Measurements from ENCODE around the gene GIGYF2. TPM values are rescaled to one million over a fixed set of nuclear protein-coding genes. Genes with fewer than 3 reads are reported as not detected.

GIGYF2 gene
- total and polyA plus RNA-seq, 8 donors = 17.4 to 50.9 (median 41.0) TPM

- Histone ChIP-seq H3K4me3 (no peak overlapping the region), H3K27me3 (no peaks in the 10 kb centered on the region), H3K36me3 (no peaks in the 10 kb centered on the region), H3K27ac (no peak overlapping the region), H3K4me1 (peaks cover 0 to 10% (median 6%) of the 10 kb centered on the region in 3 donors), H3K9me3 (no peaks in the 10 kb centered on the region)
- FAIRE-seq (no peak), DNase-seq (no peak), ATAC-seq (no peak)
- intact Hi-C loops (cut with DNase I) = no loop called here
- WGBS, 2 donors = 91 to 94% methylated on average over 9 of the region's 9 CpGs
- TF ChIP-seq CTCF (IDR thresholded peaks at IDR 0.05) = no peak
Measured at GRCh38 chr2:232894251-232894650, 197.1 kb downstream of the GIGYF2 start.

- H3K4me1 ChIP-seq = peaks cover 0 to 10% (median 6%) of the 10 kb centered on the region in 3 donors
- no peak overlapping the region for H3K27ac ChIP-seq
- no peak for DNase-seq
- H3K36me3 ChIP-seq = no peaks in the 10 kb centered on the region
- H3K4me3 ChIP-seq = no peak overlapping the region
- no peak for FAIRE-seq
- intact Hi-C loops (cut with DNase I) = no loop called here
- no peaks in the 10 kb centered on the region for H3K27me3 ChIP-seq
- 87 to 89% methylated on average over 19 of the region's 19 CpGs for WGBS, 2 donors
- no peaks in the 10 kb centered on the region for H3K9me3 ChIP-seq
- TF ChIP-seq CTCF (IDR thresholded peaks at IDR 0.05) = no peak
- no peak for ATAC-seq
Measured at GRCh38 chr2:232894746-232895145, 197.6 kb downstream of the GIGYF2 start.

GRCh38 chr2:232896111-232896510 is 199.0 kb downstream of the GIGYF2 start:
- Histone ChIP-seq H3K27me3 (no peaks in the 10 kb centered on the region), H3K4me3 (no peak overlapping the region), H3K27ac (no peak overlapping the region), H3K36me3 (no peaks in the 10 kb centered on the region), H3K9me3 (no peaks in the 10 kb centered on the region), H3K4me1 (peaks cover 0 to 6% (median 6%) of the 10 kb centered on the region in 3 donors)
- intact Hi-C loops (cut with DNase I) = no loop called here
- no peak for TF ChIP-seq CTCF (IDR thresholded peaks at IDR 0.05)
- ATAC-seq = no peak
- no peak for DNase-seq
- no peak for FAIRE-seq

- Histone ChIP-seq H3K36me3 (no peaks in the 10 kb centered on the region), H3K27ac (no peak overlapping the region), H3K9me3 (no peaks in the 10 kb centered on the region), H3K4me3 (no peak overlapping the region), H3K4me1 (peaks cover 0 to 2% (median 0%) of the 10 kb centered on the region in 3 donors), H3K27me3 (no peaks in the 10 kb centered on the region)
- ATAC-seq = no peak
- no peak for TF ChIP-seq CTCF (IDR thresholded peaks at IDR 0.05)
- FAIRE-seq = no peak
- 90 to 94% methylated on average over 9 of the region's 9 CpGs for WGBS, 2 donors
- DNase-seq = no peak
- intact Hi-C loops (cut with DNase I) = no loop called here
Measured at GRCh38 chr2:232896720-232897597, 199.8 kb downstream of the GIGYF2 start.

Data from pancreas (tissue), 10 donors.